ENCODE data around the gene NPC1. TPM values are rescaled to one million over a fixed set of nuclear protein-coding genes. Genes with fewer than 3 reads are reported as not detected.

NPC1 gene
- polyA plus RNA-seq, 2 of the 4 experiments (the other 2 are of a cell fraction) = 42.5 to 61.4 TPM

DNA sequence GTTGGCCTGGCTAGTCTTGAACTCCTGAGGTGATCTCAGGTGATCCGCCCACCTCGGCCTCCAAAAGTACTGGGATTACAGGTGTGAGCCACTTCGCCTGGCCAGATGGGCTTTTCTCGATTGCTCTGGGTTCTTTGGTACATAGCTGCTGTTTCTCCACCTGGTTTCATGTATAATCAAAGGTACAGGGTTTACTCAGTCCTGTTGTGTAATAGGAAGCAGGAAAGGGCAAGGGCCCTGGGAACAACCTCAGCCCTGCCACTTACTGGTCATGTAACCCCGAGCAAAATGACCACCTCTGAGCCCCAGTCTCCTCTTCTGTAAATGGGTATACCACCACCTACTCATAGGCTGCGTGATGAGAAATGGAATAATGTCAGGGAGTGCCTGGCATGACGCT lies 49.0 kb downstream of the NPC1 start:
- ChIA-PET CTCF (no interaction called here), POLR2A (no interaction called here)
- H3K4me1 ChIP-seq = no peaks in the 10 kb centered on the region
- H3K4me3 ChIP-seq = no peak overlapping the region
- H3K4me2 ChIP-seq = no peak overlapping the region
- WGBS (ENCODE audit: missing lambda C conversion rate) = 92% methylated on average over 7 of the region's 7 CpGs
- DNase-seq (ENCODE audit: low read depth in 1 of 2, low spot score in 1 of 2) = no peak
- no peak for FAIRE-seq
- H3K27ac ChIP-seq = no peak overlapping the region
- ATAC-seq = no peak
- TF ChIP-seq TFCP2L1 (CRISPR knock-in tag; IDR thresholded peaks at IDR 0.05) = no peak
- TF ChIP-seq PHF8 (IDR thresholded peaks at IDR 0.05; ENCODE audit: borderline replicate concordance, low read depth) = no peak
- no peak for TF ChIP-seq MAZ (IDR thresholded peaks at IDR 0.05; ENCODE audit: borderline replicate concordance, low read depth, low read length)
- TF ChIP-seq KDM5A (IDR thresholded peaks at IDR 0.05) = no peak
- TF ChIP-seq, protein P1, sequence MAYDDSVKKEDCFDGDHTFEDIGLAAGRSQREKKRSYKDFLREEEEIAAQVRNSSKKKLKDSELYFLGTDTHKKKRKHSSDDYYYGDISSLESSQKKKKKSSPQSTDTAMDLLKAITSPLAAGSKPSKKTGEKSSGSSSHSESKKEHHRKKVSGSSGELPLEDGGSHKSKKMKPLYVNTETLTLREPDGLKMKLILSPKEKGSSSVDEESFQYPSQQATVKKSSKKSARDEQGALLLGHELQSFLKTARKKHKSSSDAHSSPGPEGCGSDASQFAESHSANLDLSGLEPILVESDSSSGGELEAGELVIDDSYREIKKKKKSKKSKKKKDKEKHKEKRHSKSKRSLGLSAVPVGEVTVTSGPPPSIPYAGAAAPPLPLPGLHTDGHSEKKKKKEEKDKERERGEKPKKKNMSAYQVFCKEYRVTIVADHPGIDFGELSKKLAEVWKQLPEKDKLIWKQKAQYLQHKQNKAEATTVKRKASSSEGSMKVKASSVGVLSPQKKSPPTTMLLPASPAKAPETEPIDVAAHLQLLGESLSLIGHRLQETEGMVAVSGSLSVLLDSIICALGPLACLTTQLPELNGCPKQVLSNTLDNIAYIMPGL (CRISPR knock-in tag; IDR thresholded peaks at IDR 0.05; ENCODE audit: borderline replicate concordance) = no peak
- TF ChIP-seq, protein P2, sequence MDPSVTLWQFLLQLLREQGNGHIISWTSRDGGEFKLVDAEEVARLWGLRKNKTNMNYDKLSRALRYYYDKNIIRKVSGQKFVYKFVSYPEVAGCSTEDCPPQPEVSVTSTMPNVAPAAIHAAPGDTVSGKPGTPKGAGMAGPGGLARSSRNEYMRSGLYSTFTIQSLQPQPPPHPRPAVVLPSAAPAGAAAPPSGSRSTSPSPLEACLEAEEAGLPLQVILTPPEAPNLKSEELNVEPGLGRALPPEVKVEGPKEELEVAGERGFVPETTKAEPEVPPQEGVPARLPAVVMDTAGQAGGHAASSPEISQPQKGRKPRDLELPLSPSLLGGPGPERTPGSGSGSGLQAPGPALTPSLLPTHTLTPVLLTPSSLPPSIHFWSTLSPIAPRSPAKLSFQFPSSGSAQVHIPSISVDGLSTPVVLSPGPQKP (IDR thresholded peaks at IDR 0.05; ENCODE audit: low read depth, low read length) = no peak
- TF ChIP-seq, protein P3, sequence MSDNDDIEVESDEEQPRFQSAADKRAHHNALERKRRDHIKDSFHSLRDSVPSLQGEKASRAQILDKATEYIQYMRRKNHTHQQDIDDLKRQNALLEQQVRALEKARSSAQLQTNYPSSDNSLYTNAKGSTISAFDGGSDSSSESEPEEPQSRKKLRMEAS (IDR thresholded peaks at IDR 0.05) = no peak
- TF ChIP-seq FOSL2 (IDR thresholded peaks at IDR 0.05) = no peak
- no peak for TF ChIP-seq FOSL2 (CRISPR knock-in tag; IDR thresholded peaks at IDR 0.05)
- TF ChIP-seq, protein P4, sequence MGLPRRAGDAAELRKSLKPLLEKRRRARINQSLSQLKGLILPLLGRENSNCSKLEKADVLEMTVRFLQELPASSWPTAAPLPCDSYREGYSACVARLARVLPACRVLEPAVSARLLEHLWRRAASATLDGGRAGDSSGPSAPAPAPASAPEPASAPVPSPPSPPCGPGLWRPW (IDR thresholded peaks at IDR 0.05) = no peak
- no peak for TF ChIP-seq CEBPB (IDR thresholded peaks at IDR 0.05)
- TF ChIP-seq MAFK (IDR thresholded peaks at IDR 0.05; ENCODE audit: partially characterized antibody) = no peak
- TF ChIP-seq, protein P5, sequence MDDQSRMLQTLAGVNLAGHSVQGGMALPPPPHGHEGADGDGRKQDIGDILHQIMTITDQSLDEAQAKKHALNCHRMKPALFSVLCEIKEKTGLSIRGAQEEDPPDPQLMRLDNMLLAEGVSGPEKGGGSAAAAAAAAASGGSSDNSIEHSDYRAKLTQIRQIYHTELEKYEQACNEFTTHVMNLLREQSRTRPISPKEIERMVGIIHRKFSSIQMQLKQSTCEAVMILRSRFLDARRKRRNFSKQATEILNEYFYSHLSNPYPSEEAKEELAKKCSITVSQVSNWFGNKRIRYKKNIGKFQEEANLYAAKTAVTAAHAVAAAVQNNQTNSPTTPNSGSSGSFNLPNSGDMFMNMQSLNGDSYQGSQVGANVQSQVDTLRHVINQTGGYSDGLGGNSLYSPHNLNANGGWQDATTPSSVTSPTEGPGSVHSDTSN (IDR thresholded peaks at IDR 0.05) = no peak
- TF ChIP-seq KDM1A (IDR thresholded peaks at IDR 0.05; ENCODE audit: low read depth) = no peak
- TF ChIP-seq ZSCAN20 (CRISPR knock-in tag; IDR thresholded peaks at IDR 0.05) = no peak
- TF ChIP-seq ZNF302 (CRISPR knock-in tag; IDR thresholded peaks at IDR 0.05) = no peak
- TF ChIP-seq GATA3 (IDR thresholded peaks at IDR 0.05; ENCODE audit: borderline replicate concordance) = no peak
- TF ChIP-seq, protein P6, sequence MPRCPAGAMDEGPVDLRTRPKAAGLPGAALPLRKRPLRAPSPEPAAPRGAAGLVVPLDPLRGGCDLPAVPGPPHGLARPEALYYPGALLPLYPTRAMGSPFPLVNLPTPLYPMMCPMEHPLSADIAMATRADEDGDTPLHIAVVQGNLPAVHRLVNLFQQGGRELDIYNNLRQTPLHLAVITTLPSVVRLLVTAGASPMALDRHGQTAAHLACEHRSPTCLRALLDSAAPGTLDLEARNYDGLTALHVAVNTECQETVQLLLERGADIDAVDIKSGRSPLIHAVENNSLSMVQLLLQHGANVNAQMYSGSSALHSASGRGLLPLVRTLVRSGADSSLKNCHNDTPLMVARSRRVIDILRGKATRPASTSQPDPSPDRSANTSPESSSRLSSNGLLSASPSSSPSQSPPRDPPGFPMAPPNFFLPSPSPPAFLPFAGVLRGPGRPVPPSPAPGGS (IDR thresholded peaks at IDR 0.05) = no peak
- TF ChIP-seq BHLHE40 (IDR thresholded peaks at IDR 0.05; ENCODE audit: low read depth, low read length) = no peak
- TF ChIP-seq CHD4 (IDR thresholded peaks at IDR 0.05; ENCODE audit: borderline replicate concordance) = no peak
- TF ChIP-seq EP300 (IDR thresholded peaks at IDR 0.05) = no peak
- no peaks in the 10 kb centered on the region for H3K9me3 ChIP-seq

DNA sequence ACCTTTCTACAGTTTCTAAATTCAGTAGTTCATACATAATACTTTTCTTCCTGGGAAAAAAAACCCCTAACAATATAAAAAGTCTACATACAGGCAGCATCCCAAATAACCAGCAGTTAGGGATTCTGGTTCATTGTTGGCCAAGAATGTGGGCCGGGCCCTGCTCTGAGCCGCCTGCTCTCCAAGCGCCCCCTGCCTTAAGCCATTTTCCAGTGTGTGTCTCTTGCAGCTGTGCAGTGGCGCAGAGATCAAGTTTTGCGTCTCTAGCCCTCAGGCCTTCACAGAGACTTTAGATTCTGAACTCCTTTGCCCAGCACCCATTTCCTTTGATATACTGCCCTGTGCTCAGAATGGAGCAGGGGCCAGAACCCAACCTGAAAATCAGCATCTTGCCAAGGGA lies 50.1 kb downstream of the NPC1 start:
- H3K27ac ChIP-seq = no peak overlapping the region
- ChIA-PET POLR2A (no interaction called here), CTCF (interaction anchor here (0.6 to 1.0 kb wide), 2 partner anchors 20 to 61 kb away, joined by 3 to 4 read pairs; no protein-coding TSS in a partner anchor)
- no peaks in the 10 kb centered on the region for H3K4me1 ChIP-seq
- H3K4me3 ChIP-seq = no peak overlapping the region
- WGBS (ENCODE audit: missing lambda C conversion rate) = 100% methylated on average over 4 of the region's 5 CpGs
- no peak overlapping the region for H3K4me2 ChIP-seq
- no peaks in the 10 kb centered on the region for H3K9me3 ChIP-seq
- no peak for FAIRE-seq
- no peak for TF ChIP-seq FOXS1 (CRISPR knock-in tag; IDR thresholded peaks at IDR 0.05)
- no peak for ATAC-seq
- DNase-seq (ENCODE audit: low read depth in 1 of 2, low spot score in 1 of 2) = no peak

All from A549 (cell line).